ENCODE data around the gene LARP7.
A peak's percentile ranks its signal among the peaks of the same experiment; 100 is the strongest.

- TF ChIP-seq CTCF (IDR thresholded peaks at IDR 0.05) (peak; percentile 77), EZH2 (IDR thresholded peaks at IDR 0.05; ENCODE audit: borderline replicate concordance, insufficient read depth, low read depth, low read length, poor library complexity, severe bottlenecking) (no peak)
Observed at GRCh38 chr4:112604589-112604988, 32.4 kb upstream of the LARP7 start.

Data from B cell (primary cell).